ENCODE measurements around the gene DACT3.

DNA sequence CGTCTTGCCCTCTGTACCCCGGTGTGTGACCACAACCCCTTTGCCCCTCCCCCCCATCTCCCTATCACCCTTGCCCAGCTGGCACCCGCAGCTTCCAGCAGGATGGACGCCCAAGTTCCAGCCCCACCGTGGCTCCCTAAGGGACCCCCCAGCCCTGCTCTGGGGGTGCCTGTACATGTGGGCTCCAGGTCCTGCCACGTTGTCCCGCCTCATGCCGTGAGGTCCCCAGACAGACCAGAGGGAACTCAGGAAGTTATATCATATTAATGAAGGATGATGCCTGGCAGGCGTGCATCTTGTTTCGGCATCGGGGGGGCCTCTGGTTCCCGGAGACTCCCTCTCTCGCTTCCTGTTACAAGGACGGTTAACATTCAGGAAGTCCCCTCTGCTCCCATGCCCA is 34.5 kb downstream of the DACT3 start:
- TF ChIP-seq, protein P1, sequence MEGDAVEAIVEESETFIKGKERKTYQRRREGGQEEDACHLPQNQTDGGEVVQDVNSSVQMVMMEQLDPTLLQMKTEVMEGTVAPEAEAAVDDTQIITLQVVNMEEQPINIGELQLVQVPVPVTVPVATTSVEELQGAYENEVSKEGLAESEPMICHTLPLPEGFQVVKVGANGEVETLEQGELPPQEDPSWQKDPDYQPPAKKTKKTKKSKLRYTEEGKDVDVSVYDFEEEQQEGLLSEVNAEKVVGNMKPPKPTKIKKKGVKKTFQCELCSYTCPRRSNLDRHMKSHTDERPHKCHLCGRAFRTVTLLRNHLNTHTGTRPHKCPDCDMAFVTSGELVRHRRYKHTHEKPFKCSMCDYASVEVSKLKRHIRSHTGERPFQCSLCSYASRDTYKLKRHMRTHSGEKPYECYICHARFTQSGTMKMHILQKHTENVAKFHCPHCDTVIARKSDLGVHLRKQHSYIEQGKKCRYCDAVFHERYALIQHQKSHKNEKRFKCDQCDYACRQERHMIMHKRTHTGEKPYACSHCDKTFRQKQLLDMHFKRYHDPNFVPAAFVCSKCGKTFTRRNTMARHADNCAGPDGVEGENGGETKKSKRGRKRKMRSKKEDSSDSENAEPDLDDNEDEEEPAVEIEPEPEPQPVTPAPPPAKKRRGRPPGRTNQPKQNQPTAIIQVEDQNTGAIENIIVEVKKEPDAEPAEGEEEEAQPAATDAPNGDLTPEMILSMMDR (conservative IDR thresholded peaks at IDR 0.05; ENCODE audit: low read depth in 2 of 2), result no peak
- TF ChIP-seq POLR2AphosphoS5 (IDR thresholded peaks at IDR 0.05; ENCODE audit: low read depth) (no peak), JUNB (IDR thresholded peaks at IDR 0.05; ENCODE audit: unreplicated experiment) (no peak)

Measured in GM23338 (cell line).